Right lobe of liver (tissue), 6 donors: ENCODE data around the gene DUS4L. TPM values are rescaled to one million over a fixed set of nuclear protein-coding genes. Genes with fewer than 3 reads are reported as not detected.

Experiments
- ATAC-seq, 4 donors: fragments of 200-7000 bp; cut with Tn5 transposase; one replicate each; pipeline ENCODE4 v1.9.1; 2020; ENCODE audit warnings: mild to moderate bottlenecking in 4 of 4, moderate library complexity in 4 of 4
- DNase-seq, 3 donors: peaks; one replicate each; pipeline ENCODE4 v3.0.0-alpha.2; 2020
- H3K27ac ChIP-seq, 3 donors: fragments of 200-600 bp; one replicate each; pipeline ENCODE4 v1.8.0; 2022
- H3K27me3 ChIP-seq, 2 donors: fragments of 200-600 bp; one replicate each; pipeline ENCODE4 v1.8.0; 2022
- H3K36me3 ChIP-seq, 4 donors: fragments of 200-600 bp; sonication (generic) in 1 of 4; one replicate each; pipeline versions ENCODE4 v1.5.1 to v1.8.0; 2017 to 2022; ENCODE audit warnings: control low read depth in 1 of 4
- H3K4me1 ChIP-seq, 4 donors: fragments of 200-600 bp; sonication (generic) in 1 of 4; one replicate each; pipeline versions ENCODE4 v1.5.1 to v1.8.0; 2017 to 2022; ENCODE audit warnings: control low read depth in 1 of 4
- H3K4me3 ChIP-seq, 3 donors: fragments of 200-600 bp; one replicate each; pipeline ENCODE4 v1.8.0; 2022
- H3K9me3 ChIP-seq, 4 donors: fragments of 200-600 bp; sonication (generic) in 1 of 4; one replicate each; pipeline versions ENCODE4 v1.5.1 to v1.8.0; 2017 to 2022; ENCODE audit warnings: control low read depth in 1 of 4
- CTCF ChIP-seq, 4 donors: fragments of 200-600 bp in 3 of 4; fragments of 450-650 bp in 1 of 4; IDR thresholded peaks; one replicate each; pipeline versions ENCODE4 v1.5.1 to v1.8.0; 2016 to 2022; ENCODE audit warnings: antibody characterized with exemption in 4 of 4, mild to moderate bottlenecking in 2 of 4
- POLR2A ChIP-seq: fragments of 450-650 bp; IDR thresholded peaks from one replicate; pipeline ENCODE4 v1.6.1; 2017; ENCODE audit warnings: antibody characterized with exemption, mild to moderate bottlenecking
- WGBS: methylation state at CpG from one replicate; pipeline ENCODE4 v1.1.6; 2018; ENCODE audit warnings: low coverage, low lambda C conversion rate; ENCODE audit not compliant: insufficient coverage; ENCODE audit errors: missing lambda C conversion rate; 5-methylcytosine and 5-hydroxymethylcytosine counted together
- intact Hi-C, 2 donors: fragments of 100-400 bp; cut with DNase I; formaldehyde crosslinking; loops; one replicate each; pipeline versions ENCODE4 v1.11.2 to v1.14.1; 2022
- total RNA-seq, 6 experiments: library from RNA; depleted of rRNA in 2 of 6; stranded (reverse); fragments of >200 nt in 2 of 6; fragmentation: NEBNext Ultra II Directional in 3 of 6; extraction: Animal tissue kit (Norgen Biotek cat#: 25700) in 3 of 6; gene quantifications; one replicate each; pipeline versions ENCODE4 v1.1.0 to v1.2.4, GENCODE V29; 2016 to 2023
- donor health status: DM: no; HTN: yes; CAD: no.
- donor health status: DM: no; HTN: no; CAD: no.
- donor health status: DM: no; HTN: no; CAD: no.
- donor health status: DM: no; HTN: yes; CAD: no.
- donor health status: DM: no; HTN: yes; CAD: no.

The DUS4L gene
- total RNA-seq, 6 experiments from 2014 or later: 2.3 to 6.1 (median 3.4) TPM

DNA sequence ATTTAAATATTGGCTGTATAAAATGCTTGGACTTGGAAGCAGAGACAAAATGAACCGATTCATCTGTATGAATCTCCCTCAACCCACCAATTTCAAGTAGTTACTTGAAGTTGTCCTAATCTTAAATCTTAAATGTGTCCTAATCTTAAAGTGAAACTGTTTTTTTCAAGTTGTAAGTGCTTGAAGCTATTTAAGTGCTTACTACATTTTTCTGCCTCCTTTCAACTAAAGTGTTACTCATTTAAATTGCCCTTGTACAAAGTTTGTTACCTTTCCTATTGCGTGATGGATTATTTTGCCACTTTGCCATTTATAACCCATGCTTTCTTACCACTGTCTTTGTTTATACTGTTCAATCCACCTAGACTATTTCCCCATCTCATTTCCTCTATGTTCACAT, 19.1 kb downstream of the DUS4L start:
- Histone ChIP-seq H3K4me1 (peaks cover 0 to 16% (median 0%) of the 10 kb centered on the region in 4 donors), H3K36me3 (no peaks in the 10 kb centered on the region), H3K4me3 (no peak overlapping the region), H3K9me3 (no peaks in the 10 kb centered on the region), H3K27me3 (no peaks in the 10 kb centered on the region), H3K27ac (no peak overlapping the region)
- intact Hi-C loops: no loop called here
- DNase-seq: no peak
- 80% methylated on average over 2 of the region's 2 CpGs for WGBS
- no peak for TF ChIP-seq CTCF (IDR thresholded peaks at IDR 0.05)
- no peak for TF ChIP-seq POLR2A
- no peak for ATAC-seq

GRCh38 chr7:107584716-107585115, 20.9 kb downstream of the DUS4L start:
- intact Hi-C loops: no loop called here
- Histone ChIP-seq H3K9me3 (no peaks in the 10 kb centered on the region), H3K36me3 (no peaks in the 10 kb centered on the region), H3K4me3 (no peak overlapping the region), H3K27ac (no peak overlapping the region), H3K4me1 (peaks cover 0 to 16% (median 0%) of the 10 kb centered on the region in 4 donors), H3K27me3 (no peaks in the 10 kb centered on the region)
- WGBS: 84% methylated on average over 2 of the region's 2 CpGs
- ATAC-seq (no peak), DNase-seq (no peak)
- no peak for TF ChIP-seq POLR2A
- no peak for TF ChIP-seq CTCF (IDR thresholded peaks at IDR 0.05)

DNA sequence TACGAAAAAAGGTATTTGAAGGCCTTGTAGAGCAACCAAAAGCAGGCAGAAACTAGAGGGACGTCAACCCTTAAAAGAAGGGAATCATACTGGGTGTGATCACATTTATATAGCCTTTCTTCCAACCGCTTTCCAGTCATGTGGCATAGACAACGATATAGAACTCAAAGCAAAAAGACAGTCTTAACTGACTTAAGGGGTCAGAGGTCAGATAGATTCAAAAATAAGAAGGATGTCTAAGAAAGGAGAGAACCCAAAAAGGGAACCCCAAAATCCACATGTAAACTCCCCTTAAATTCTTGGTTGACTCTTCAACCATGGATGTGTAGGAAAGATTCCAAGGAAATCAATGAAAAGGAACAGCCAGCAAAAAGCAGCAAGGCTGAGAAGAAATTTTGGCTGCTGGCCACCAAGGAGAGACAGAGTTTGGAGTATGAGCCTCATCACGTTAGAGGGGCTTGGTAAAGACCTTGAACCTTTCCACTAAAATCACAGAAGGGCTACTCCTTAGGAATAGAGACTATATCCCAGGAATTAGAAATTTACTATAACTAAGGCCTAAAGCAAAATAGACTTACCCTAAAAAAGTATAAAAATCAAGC, 24.9 kb downstream of the DUS4L start:
- intact Hi-C loops: no loop called here
- H3K27me3 ChIP-seq: no peaks in the 10 kb centered on the region
- no peaks in the 10 kb centered on the region for H3K36me3 ChIP-seq
- H3K4me1 ChIP-seq: no peaks in the 10 kb centered on the region
- DNase-seq (no peak), ATAC-seq (no peak)
- TF ChIP-seq POLR2A: no peak
- no peak for TF ChIP-seq CTCF (IDR thresholded peaks at IDR 0.05)
- no peaks in the 10 kb centered on the region for H3K9me3 ChIP-seq
- H3K27ac ChIP-seq: no peak overlapping the region
- 96% methylated on average over 2 of the region's 5 CpGs for WGBS
- no peak overlapping the region for H3K4me3 ChIP-seq

DNA sequence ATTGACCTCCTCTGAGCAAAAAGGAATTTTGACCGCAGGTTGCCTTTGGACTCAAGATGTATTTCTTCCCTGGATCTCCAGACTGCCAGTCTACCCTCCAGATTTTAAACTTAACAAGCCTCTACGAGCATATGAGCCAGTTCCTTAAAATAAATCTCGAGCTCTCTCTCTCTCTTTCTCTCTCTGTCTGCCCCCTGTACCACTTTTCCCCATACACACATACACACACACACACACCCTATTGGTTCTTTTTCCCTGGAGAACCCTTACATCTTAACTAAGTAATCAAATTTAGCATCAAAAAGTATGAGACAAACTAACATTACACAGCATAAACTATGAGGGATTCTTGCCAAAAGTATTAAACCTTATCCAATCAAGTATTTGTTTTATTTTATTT, 27.6 kb downstream of the DUS4L start:
- no peak overlapping the region for H3K27ac ChIP-seq
- no peaks in the 10 kb centered on the region for H3K4me1 ChIP-seq
- H3K36me3 ChIP-seq: peaks cover 0 to 17% (median 0%) of the 10 kb centered on the region in 4 donors
- no peaks in the 10 kb centered on the region for H3K9me3 ChIP-seq
- no peak overlapping the region for H3K4me3 ChIP-seq
- TF ChIP-seq CTCF (IDR thresholded peaks at IDR 0.05): no peak
- no peak for TF ChIP-seq POLR2A
- H3K27me3 ChIP-seq: no peaks in the 10 kb centered on the region
- ATAC-seq: no peak
- WGBS: 92% methylated on average over 3 of the region's 3 CpGs
- DNase-seq: no peak
- intact Hi-C loops: no loop called here
